GM23338 (cell line): ENCODE data around the gene RASL10B. TPM values are rescaled to one million over a fixed set of nuclear protein-coding genes. Genes with fewer than 3 reads are reported as not detected.

Experiments
- ATAC-seq: fragments of 200-7000 bp; cut with Tn5 transposase; 3 replicates; pipeline ENCODE4 v1.9.1; 2020
- DNase-seq: peaks from one replicate; pipeline ENCODE4 v3.0.0-alpha.2; 2015; ENCODE audit warnings: low spot score
- H2AFZ ChIP-seq: fragments of 200-600 bp; sonication (generic); 2 replicates; pipeline ENCODE4 v1.8.0; 2016; ENCODE audit warnings: antibody characterized with exemption, mild to moderate bottlenecking, moderate library complexity
- H3F3A ChIP-seq: fragments of 200-600 bp; sonication (generic); replicated peaks from 2 replicates; pipeline ENCODE4 v1.8.0; 2017; ENCODE audit warnings: antibody characterized with exemption, mixed run types, low read depth
- H3K27ac ChIP-seq: fragments of 200-600 bp; sonication (generic); 2 replicates; pipeline ENCODE4 v1.6.1; 2016; ENCODE audit warnings: low read depth
- H3K27me3 ChIP-seq: fragments of 200-600 bp; sonication (generic); 2 replicates; pipeline ENCODE4 v1.8.0; 2016; ENCODE audit warnings: mild to moderate bottlenecking, mixed run types, moderate library complexity; ENCODE audit not compliant: insufficient read depth
- H3K36me3 ChIP-seq: fragments of 200-600 bp; sonication (generic); 2 replicates; pipeline ENCODE4 v1.8.0; 2016; ENCODE audit warnings: mild to moderate bottlenecking; ENCODE audit not compliant: insufficient read depth
- H3K4me1 ChIP-seq: fragments of 200-600 bp; sonication (generic); 2 replicates; pipeline ENCODE4 v1.8.0; 2016; ENCODE audit warnings: mild to moderate bottlenecking, moderate library complexity; ENCODE audit not compliant: insufficient read depth
- H3K4me2 ChIP-seq: fragments of 200-600 bp; sonication (generic); 2 replicates; pipeline ENCODE4 v1.7.1; 2017; ENCODE audit warnings: mixed run types
- H3K4me3 ChIP-seq: fragments of 200-600 bp; sonication (generic); 2 replicates; pipeline ENCODE4 v1.6.1; 2016; ENCODE audit warnings: mixed run types
- H3K79me2 ChIP-seq: fragments of 200-600 bp; sonication (generic); replicated peaks from 2 replicates; pipeline ENCODE4 v1.8.0; 2017; ENCODE audit warnings: mild to moderate bottlenecking; ENCODE audit not compliant: insufficient read depth
- H3K9me2 ChIP-seq: fragments of 200-600 bp; sonication (generic); 2 replicates; pipeline ENCODE4 v1.8.0; 2017; ENCODE audit not compliant: insufficient read depth
- H4K20me1 ChIP-seq: fragments of 200-600 bp; sonication (generic); replicated peaks from 2 replicates; pipeline ENCODE4 v1.8.0; 2017; ENCODE audit warnings: mild to moderate bottlenecking; ENCODE audit not compliant: insufficient read depth
- H3K27ac Mint-ChIP-seq: 2 replicates; pipeline ENCODE4 v1.8.0; 2020; ENCODE audit warnings: inconsistent platforms, mild to moderate bottlenecking, moderate library complexity, mixed read lengths
- H3K27me3 Mint-ChIP-seq: 3 replicates; pipeline ENCODE4 v1.8.0; 2022; ENCODE audit warnings: low read depth, mild to moderate bottlenecking, moderate library complexity, mixed read lengths, inconsistent platforms; ENCODE audit not compliant: insufficient read depth, poor library complexity
- H3K36me3 Mint-ChIP-seq: 3 replicates; pipeline ENCODE4 v1.8.0; 2021; ENCODE audit warnings: low read depth, mild to moderate bottlenecking, inconsistent platforms, moderate library complexity, mixed read lengths
- H3K4me1 Mint-ChIP-seq: 3 replicates; pipeline ENCODE4 v1.8.0; 2020; ENCODE audit warnings: mild to moderate bottlenecking, inconsistent platforms, mixed read lengths
- H3K4me3 Mint-ChIP-seq: 3 replicates; pipeline ENCODE4 v1.8.0; 2021; ENCODE audit warnings: moderate library complexity, mild to moderate bottlenecking, inconsistent platforms, mixed read lengths
- H3K9me3 Mint-ChIP-seq: 3 replicates; pipeline ENCODE4 v1.8.0; 2020; ENCODE audit warnings: moderate library complexity, mild to moderate bottlenecking, inconsistent platforms, mixed read lengths
- CREB1 ChIP-seq: fragments of 250-450 bp; sonication (Bioruptor Pico); IDR thresholded peaks from 2 replicates; pipeline ENCODE4 v1.5.0; 2020; ENCODE audit warnings: low read depth, mild to moderate bottlenecking, moderate library complexity
- CTCF ChIP-seq, 2 experiments: fragments of 200-600 bp in 1 of 2; sonication (generic) in 1 of 2; conservative IDR thresholded peaks; 2 replicates each; pipeline versions ENCODE4 v1.5.1 to v1.6.1; 2016 to 2017; ENCODE audit warnings: antibody characterized with exemption in 2 of 2, low read depth in 2 of 2, mild to moderate bottlenecking in 2 of 2, moderate library complexity in 1 of 2
- ETS1 ChIP-seq: IDR thresholded peaks from 2 replicates; pipeline ENCODE4 v1.6.1; 2016; ENCODE audit warnings: antibody characterized with exemption
- EZH2 ChIP-seq: fragments of 200-600 bp; sonication (generic); IDR thresholded peaks from one replicate; pipeline ENCODE4 v1.8.0; 2017; ENCODE audit warnings: antibody characterized with exemption, mild to moderate bottlenecking, low read depth; ENCODE audit not compliant: unreplicated experiment
- EZH2phosphoT487 ChIP-seq: fragments of 200-600 bp; sonication (generic); IDR thresholded peaks from one replicate; pipeline ENCODE4 v1.8.1; 2018; ENCODE audit warnings: antibody characterized with exemption; ENCODE audit not compliant: unreplicated experiment
- JUNB ChIP-seq: IDR thresholded peaks from one replicate; pipeline ENCODE4 v1.6.1; 2016; ENCODE audit warnings: antibody characterized with exemption; ENCODE audit not compliant: unreplicated experiment
- NANOG ChIP-seq: IDR thresholded peaks from 2 replicates; pipeline ENCODE4 v1.6.1; 2016; ENCODE audit warnings: antibody characterized with exemption, borderline replicate concordance
- POLR2AphosphoS5 ChIP-seq: IDR thresholded peaks from 2 replicates; pipeline ENCODE4 v1.6.1; 2016; ENCODE audit warnings: antibody characterized with exemption, low read depth
- REST ChIP-seq: IDR thresholded peaks from one replicate; pipeline ENCODE4 v1.6.1; 2018; ENCODE audit warnings: antibody characterized with exemption; ENCODE audit not compliant: unreplicated experiment
- STAT1 ChIP-seq: IDR thresholded peaks from one replicate; pipeline ENCODE4 v1.6.1; 2016; ENCODE audit warnings: antibody characterized with exemption; ENCODE audit not compliant: unreplicated experiment
- ZNF114 ChIP-seq: fragments of 250-450 bp; sonication (Bioruptor Pico); IDR thresholded peaks from 2 replicates; pipeline ENCODE4 v1.5.0; 2020; ENCODE audit warnings: mild to moderate bottlenecking, moderate library complexity
- ZNF331 ChIP-seq: fragments of 250-450 bp; sonication (Bioruptor Pico); IDR thresholded peaks from 2 replicates; pipeline ENCODE4 v1.5.0; 2020; ENCODE audit warnings: low read depth, mild to moderate bottlenecking, moderate library complexity
- ZNF462 ChIP-seq: fragments of 250-450 bp; sonication (Bioruptor Pico); IDR thresholded peaks from 2 replicates; pipeline ENCODE4 v1.5.0; 2020; ENCODE audit warnings: mild to moderate bottlenecking, moderate library complexity
- polyA plus RNA-seq: library from polyadenylated mRNA; unstranded; fragments of >200 nt; fragmentation: Nextera tagmentation; extraction: Ambion mirVana; gene quantifications from 2 replicates; pipeline ENCODE4 v1.2.1, GENCODE V29; 2016
- total RNA-seq: library from RNA; depleted of rRNA; stranded (reverse); fragments of >200 nt; shearing (Covaris generic); gene quantifications from 2 replicates; pipeline ENCODE4 v1.2.3, GENCODE V29; 2014

The RASL10B gene
- total and polyA plus RNA-seq, 2 experiments from 2014 or later, result 7.1 to 26.2 TPM

- peaks cover 3% of the 10 kb centered on the region; the same call in 1 of the 2 replicates for H3K36me3 ChIP-seq
- H3K36me3 Mint-ChIP-seq, result peaks cover 8% of the 10 kb centered on the region; the same call in 2 of the 3 replicates
- no peak for TF ChIP-seq CTCF (conservative IDR thresholded peaks at IDR 0.05; ENCODE audit: low read depth in 2 of 2)
- no peak for TF ChIP-seq ZNF462 (CRISPR knock-in tag)
- no peak for TF ChIP-seq EZH2phosphoT487
- TF ChIP-seq ZNF114 (CRISPR knock-in tag), result no peak
- TF ChIP-seq JUNB, result no peak
- no peak for TF ChIP-seq NANOG
- TF ChIP-seq ZNF331, result no peak
- TF ChIP-seq EZH2, result no peak
- TF ChIP-seq STAT1, result no peak
- no peak for TF ChIP-seq CREB1 (CRISPR knock-in tag)
- TF ChIP-seq ETS1, result no peak
- no peak for TF ChIP-seq POLR2AphosphoS5
- TF ChIP-seq REST, result no peak
- H4K20me1 ChIP-seq, result no peaks in the 10 kb centered on the region; the same call in 1 of the 2 replicates
- no peaks in the 10 kb centered on the region for H3K9me2 ChIP-seq
- H3K4me3 ChIP-seq, result no peak overlapping the region
- H3K4me3 Mint-ChIP-seq, result no peak overlapping the region
- H3K27me3 ChIP-seq, result no peaks in the 10 kb centered on the region
- no peaks in the 10 kb centered on the region for H3F3A ChIP-seq
- ATAC-seq, result no peak
- no peaks in the 10 kb centered on the region for H3K79me2 ChIP-seq
- H3K4me1 Mint-ChIP-seq, result peaks cover 18% of the 10 kb centered on the region
- no peak overlapping the region for H3K4me2 ChIP-seq
- H3K27me3 Mint-ChIP-seq, result peaks cover 2% of the 10 kb centered on the region
- no peak overlapping the region for H2AFZ ChIP-seq
- no peak overlapping the region for H3K27ac Mint-ChIP-seq
- H3K27ac ChIP-seq, result no peak overlapping the region
- DNase-seq, result no peak
- H3K4me1 ChIP-seq, result peaks cover 11% of the 10 kb centered on the region; the same call in 1 of the 2 replicates
- H3K9me3 Mint-ChIP-seq, result no peaks in the 10 kb centered on the region
These were observed 36.5 kb upstream of the RASL10B start for GRCh38 chr17:35694906-35695305.
